NCI-H146 treated with DMSO at 0.1 percent for 48 hours (cell line): ENCODE results near the gene GRM7.

Experiments
- DNase-seq: peaks from one replicate; lab custom pipeline; 2025; ENCODE audit not compliant: unreplicated experiment; lab: John Stamatoyannopoulos, UW

Gene GRM7

DNA sequence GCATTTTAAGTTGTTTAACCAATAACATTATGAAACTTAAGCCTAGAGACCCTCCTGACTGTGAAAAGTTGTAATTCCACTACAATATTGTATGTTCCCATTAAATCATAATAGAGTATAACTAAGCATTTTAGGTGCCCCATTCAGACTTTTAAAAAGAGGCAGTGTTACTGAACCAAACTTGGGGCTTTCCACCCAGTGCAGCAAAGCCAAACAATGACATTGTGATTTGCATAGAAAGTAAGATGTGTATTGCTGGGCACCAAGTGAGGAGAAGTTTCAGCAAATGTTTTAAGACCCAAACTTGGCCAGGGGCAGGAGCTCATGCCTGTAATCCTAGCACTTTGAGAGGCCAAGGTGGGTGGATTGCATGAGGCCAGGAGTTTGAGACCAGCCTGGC, 706.2 kb downstream of the GRM7 start:
- DNase-seq, result no peak

GRCh38 chr3:7568526-7569184, 707.7 kb downstream of the GRM7 start:
- DNase-seq, result no peak

GRCh38 chr3:7573330-7573729, 712.4 kb downstream of the GRM7 start:
- no peak for DNase-seq

GRCh38 chr3:7574435-7574834, 713.5 kb downstream of the GRM7 start:
- no peak for DNase-seq

- DNase-seq, result no peak
Measured at GRCh38 chr3:7576071-7576470, 715.2 kb downstream of the GRM7 start.

- no peak for DNase-seq
Measured at GRCh38 chr3:7576506-7576905, 715.6 kb downstream of the GRM7 start.

- no peak for DNase-seq
Measured at GRCh38 chr3:7577513-7577912, 716.6 kb downstream of the GRM7 start.

DNA sequence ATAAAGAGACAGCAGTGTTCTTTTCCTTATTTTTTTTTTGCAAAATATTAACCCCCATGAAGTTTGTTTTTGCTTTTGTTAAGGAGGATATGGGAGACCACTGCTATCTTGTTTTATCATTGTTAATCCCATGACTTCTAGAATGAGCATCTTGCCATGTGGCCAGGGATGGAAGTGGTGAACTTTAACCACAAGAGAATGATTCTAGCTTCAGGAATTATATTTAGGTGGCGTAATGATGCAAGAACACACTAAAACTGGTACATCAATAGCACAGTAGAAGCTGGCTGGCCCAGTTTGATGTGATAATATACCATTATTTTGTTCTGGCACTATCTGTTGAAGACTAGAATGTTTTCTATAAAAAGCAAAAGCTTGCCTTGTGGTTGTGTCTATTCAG, 720.9 kb downstream of the GRM7 start:
- DNase-seq, result no peak

DNA sequence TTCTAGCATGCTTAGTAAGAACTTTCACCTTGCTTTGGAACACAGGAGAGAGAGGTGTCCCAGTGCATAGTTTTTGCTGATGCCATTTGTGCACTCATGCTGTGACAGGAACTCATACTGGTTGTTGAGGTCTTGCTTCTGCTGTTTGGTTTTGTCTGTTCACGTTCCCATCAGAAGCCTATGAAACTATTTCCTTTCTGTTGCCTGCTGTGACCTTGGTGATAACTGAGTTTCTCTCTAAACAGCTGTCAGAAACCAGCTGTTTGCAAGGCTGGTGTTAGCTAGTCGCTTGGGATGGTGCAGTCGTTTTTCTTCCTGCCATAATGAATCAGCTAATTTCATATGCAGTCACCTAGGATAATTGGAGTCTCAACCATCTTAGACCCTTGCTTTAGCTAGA, 724.1 kb downstream of the GRM7 start:
- no peak for DNase-seq

DNA sequence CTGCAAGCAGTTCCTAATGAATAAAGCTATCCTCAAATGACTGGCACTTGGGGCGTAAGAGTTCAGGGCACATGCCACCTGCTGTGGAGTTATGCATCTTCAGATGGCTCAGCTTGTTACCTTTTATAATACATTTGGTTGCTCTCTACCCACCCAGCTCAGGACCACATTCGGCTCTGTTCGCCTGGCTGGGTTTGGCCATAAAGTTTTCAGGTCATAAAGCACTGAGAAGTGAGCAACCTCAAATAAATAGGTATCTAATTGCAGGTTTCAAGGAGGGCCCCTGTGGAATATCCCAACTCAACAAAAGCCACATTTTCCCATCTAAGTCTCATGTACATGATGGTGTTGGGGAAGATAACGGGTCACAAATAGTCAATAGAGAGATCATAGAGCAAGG, 727.3 kb downstream of the GRM7 start:
- DNase-seq, result no peak

DNA sequence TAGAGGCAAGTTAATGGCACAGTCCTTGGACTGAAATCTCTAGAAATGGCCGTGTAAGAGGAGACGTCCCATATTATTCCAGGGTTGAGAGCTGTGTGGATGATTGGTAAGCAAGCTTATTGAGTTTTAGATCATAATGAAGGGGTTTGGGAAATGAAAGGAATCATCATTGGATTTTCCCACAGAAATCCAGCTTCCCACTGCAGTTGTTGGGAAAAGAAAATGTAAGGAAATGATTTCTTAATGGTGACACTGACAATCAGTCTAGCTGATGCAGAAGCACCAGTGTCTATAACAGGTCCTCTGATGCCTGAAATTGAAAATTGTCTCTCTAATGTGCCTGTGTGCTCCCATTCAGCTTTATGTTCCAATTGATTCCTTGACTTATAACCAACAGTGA, 728.6 kb downstream of the GRM7 start:
- DNase-seq, result no peak

DNA sequence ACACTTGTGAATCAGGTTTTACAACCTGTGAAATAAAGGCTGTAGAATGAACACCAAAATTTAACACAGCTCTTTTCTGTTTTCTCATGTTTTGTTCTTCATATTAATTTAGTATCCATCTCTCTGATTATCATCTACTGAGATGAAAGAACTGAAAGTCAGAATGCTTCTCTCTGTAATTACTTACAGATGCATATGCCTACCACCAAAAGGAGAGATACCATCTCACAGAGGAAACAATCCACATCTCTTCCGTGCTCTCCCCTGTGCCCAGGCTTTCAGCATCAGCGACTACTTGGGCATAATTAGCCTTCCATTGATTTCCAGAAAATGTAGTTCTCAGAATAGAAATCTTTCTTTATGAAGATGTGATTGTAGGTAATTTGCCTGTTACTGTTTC, 741.4 kb downstream of the GRM7 start:
- no peak for DNase-seq

- DNase-seq, result no peak
Measured at GRCh38 chr3:7607083-7607482, 746.2 kb downstream of the GRM7 start.

- no peak for DNase-seq
Measured at GRCh38 chr3:7607676-7608075, 746.8 kb downstream of the GRM7 start.

DNA sequence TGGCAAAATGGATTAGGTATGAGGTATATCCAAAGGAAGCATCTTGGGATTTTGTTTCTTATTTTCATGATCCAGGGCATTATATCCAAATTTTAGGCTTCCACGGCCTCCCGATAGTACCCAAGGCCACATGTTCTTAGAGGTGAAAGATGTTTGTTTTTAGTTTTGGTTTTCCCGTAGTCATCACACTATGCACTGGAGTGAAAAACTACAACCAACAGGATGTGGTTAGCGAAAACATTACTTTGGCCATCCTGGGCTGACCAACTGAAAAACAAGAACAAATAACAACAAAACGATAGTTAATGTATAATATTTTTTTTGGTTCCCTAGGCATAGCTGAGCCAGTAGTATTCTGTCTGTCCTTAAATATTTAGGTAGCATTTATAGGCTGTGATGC, 749.7 kb downstream of the GRM7 start:
- DNase-seq, result no peak

DNA sequence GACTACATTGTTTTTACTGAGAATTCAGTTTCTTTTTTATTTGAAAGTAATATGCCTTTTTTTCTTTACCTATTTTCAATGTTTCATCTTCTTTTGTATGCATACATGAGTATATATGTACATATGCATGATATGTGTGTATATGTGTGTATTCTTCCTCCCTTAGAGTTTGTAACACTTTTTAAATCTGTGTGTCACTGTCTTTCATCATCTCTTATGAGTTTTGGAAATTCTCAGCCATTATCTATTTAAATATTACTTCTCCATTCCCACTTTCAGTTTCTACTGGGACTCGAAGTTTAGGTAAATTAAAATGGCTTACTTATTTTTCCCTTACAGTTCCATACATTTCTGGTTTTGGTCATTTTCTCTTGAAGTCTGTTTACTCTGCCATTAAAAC, 754.1 kb downstream of the GRM7 start:
- DNase-seq, result no peak

GRCh38 chr3:7618606-7619005, 757.7 kb downstream of the GRM7 start:
- no peak for DNase-seq

DNA sequence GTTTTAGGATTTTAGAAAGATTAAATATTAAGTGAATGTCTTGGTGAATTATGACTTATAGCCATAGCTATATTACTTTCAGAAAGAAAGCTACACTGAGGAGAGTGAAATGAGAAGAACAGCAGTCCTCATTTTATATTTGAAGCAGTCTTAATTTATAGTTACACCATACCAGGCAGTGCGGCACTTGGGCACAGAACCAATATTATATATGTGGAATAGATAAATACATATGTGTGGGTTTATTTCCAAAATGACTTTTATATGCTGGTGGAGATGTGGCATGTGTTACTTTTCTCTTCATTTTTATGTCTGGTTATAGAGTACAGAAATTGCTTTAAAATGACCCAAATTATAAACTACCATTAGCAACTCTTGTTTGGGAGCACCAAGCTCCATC, 759.5 kb downstream of the GRM7 start:
- DNase-seq, result no peak

DNA sequence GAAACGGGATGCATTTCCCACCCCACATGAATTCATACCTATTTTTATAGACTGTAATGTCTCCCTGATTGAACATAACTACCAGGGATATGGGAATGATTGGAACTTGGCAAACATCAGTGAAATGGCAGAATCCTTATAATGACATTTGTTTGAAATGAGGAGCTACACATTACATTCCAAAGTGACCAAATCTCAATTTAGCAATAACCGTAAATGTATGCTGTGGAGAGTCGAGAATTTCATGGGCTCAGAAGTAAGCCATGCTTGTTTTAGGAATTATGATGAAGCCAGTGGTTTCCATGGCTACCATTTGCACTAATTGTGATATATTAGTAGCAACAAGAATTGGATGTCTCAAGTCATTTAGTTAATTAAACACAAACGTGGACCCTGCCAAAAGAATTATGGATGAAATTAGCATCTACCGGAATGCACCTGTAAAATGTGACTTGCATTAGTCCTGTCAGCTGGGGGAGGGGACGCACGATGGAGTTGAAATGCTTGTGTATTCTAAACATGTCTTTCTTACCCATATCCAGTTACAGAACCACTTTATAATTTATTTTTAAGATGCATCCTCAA, 760.2 kb downstream of the GRM7 start:
- DNase-seq, result no peak

DNA sequence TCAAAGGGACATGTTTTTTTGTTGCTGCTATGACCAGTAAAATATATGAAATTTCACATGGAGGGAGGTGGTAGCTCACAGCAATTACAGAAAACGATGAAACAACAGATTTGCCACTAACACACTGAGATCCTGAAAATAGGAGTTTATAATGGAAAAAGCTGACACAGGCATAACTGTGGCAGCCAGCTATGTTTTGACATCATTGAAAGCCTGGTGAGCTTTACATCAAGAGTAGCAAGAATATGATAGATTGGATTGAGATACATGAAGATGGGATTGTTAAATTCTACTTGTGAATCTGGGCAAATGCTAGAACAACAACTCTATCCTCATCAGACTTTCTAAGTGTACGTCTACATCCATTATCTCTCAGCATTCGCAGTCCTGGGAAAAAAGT, 760.7 kb downstream of the GRM7 start:
- DNase-seq, result no peak

- DNase-seq, result no peak
Measured at GRCh38 chr3:7625021-7625420, 764.1 kb downstream of the GRM7 start.

GRCh38 chr3:7630351-7630911, 769.5 kb downstream of the GRM7 start:
- DNase-seq, result no peak

DNA sequence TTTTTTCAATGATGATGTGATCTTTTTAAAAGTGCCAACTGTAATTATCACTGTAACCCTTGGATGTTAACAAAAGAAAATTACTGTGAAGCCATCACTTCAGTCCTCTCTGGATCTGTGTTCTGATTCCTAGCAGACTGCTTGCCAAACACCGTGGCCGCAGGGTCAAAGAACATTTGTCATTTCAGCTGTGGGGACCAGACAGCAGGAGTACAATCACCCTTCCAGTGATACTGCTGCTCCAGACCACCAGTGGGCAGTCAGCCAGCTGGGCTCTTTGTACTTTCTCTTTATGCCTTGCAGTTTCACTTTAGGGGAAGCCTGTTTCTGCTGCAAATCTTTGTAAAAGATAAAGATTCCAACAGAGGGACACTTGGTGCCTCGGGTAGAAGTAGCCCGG, 770.0 kb downstream of the GRM7 start:
- peak; percentile 9 for DNase-seq
